RWPE2 (cell line): ENCODE measurements around the gene PPP6R3.
A peak's percentile ranks its signal among the peaks of the same experiment; 100 is the strongest.
"Not testable (repeated sequence)": the region's sequence is repeated elsewhere in the genome, so short reads cannot be mapped to it uniquely, and the experiment has no call there.

ENCODE experiments used
- ATAC-seq: fragments of 200-7000 bp; cut with Tn5 transposase; 3 replicates; pipeline ENCODE4 v1.9.1; 2021; ENCODE audit warnings: low read depth
- DNase-seq: peaks from one replicate; pipeline ENCODE4 v3.0.0-alpha.2; 2020; ENCODE audit warnings: low spot score
- H3K27ac ChIP-seq: fragments of 450-650 bp; 2 replicates; pipeline ENCODE4 v1.5.1; 2017; ENCODE audit warnings: mild to moderate bottlenecking; ENCODE audit not compliant: poor library complexity, severe bottlenecking
- H3K27me3 ChIP-seq: fragments of 250-450 bp; sonication (Bioruptor Pico); 2 replicates; pipeline ENCODE4 v1.5.1; 2021; ENCODE audit warnings: mild to moderate bottlenecking, moderate library complexity; ENCODE audit not compliant: insufficient read depth, poor library complexity, severe bottlenecking
- H3K36me3 ChIP-seq: fragments of 250-450 bp; sonication (Bioruptor Pico); 2 replicates; pipeline ENCODE4 v1.5.1; 2020; ENCODE audit warnings: low read depth, mild to moderate bottlenecking, moderate library complexity
- H3K4me1 ChIP-seq: fragments of 250-450 bp; sonication (Bioruptor Pico); 2 replicates; pipeline ENCODE4 v1.5.1; 2021; ENCODE audit warnings: mild to moderate bottlenecking, moderate library complexity; ENCODE audit not compliant: insufficient read depth, poor library complexity, severe bottlenecking
- H3K4me3 ChIP-seq: fragments of 250-450 bp; sonication (Bioruptor Pico); 2 replicates; pipeline ENCODE4 v1.5.1; 2021; ENCODE audit warnings: mild to moderate bottlenecking, moderate library complexity; ENCODE audit not compliant: severe bottlenecking
- H3K9me3 ChIP-seq: fragments of 250-450 bp; sonication (Bioruptor Pico); 2 replicates; pipeline ENCODE4 v1.5.1; 2021; ENCODE audit warnings: mild to moderate bottlenecking, moderate library complexity; ENCODE audit not compliant: severe bottlenecking
- CTCF ChIP-seq: fragments of 450-650 bp; IDR thresholded peaks from one replicate; pipeline ENCODE4 v1.5.1; 2017; ENCODE audit warnings: mild to moderate bottlenecking, moderate library complexity; ENCODE audit not compliant: poor library complexity, severe bottlenecking

The PPP6R3 gene

GRCh38 chr11:68457216-68457897 lies 3.2 kb upstream of the PPP6R3 start:
- Histone ChIP-seq H3K27me3 (no peaks in the 10 kb centered on the region), H3K4me1 (no peaks in the 10 kb centered on the region), H3K4me3 (no peak overlapping the region), H3K9me3 (no peaks in the 10 kb centered on the region), H3K36me3 (peaks cover 11% of the 10 kb centered on the region), H3K27ac (no peak overlapping the region)
- DNase-seq (no peak), ATAC-seq (no peak)
- TF ChIP-seq CTCF, result no peak

- DNase-seq (no peak), ATAC-seq (no peak)
- H3K4me3 ChIP-seq, result no peak overlapping the region
- H3K36me3 ChIP-seq, result peaks cover 13% of the 10 kb centered on the region
- H3K27me3 ChIP-seq, result no peaks in the 10 kb centered on the region
- no peak for TF ChIP-seq CTCF
- H3K9me3 ChIP-seq, result no peaks in the 10 kb centered on the region
- no peaks in the 10 kb centered on the region for H3K4me1 ChIP-seq
- no peak overlapping the region for H3K27ac ChIP-seq
These were observed 2.7 kb upstream of the PPP6R3 start for GRCh38 chr11:68457898-68458249.

GRCh38 chr11:68458340-68458739 lies 2.2 kb upstream of the PPP6R3 start:
- ATAC-seq, H3K27me3 ChIP-seq, H3K27ac ChIP-seq, H3K9me3 ChIP-seq, H3K4me3 ChIP-seq, H3K4me1 ChIP-seq, DNase-seq: not testable (repeated sequence)
- peaks cover 14% of the 10 kb centered on the region for H3K36me3 ChIP-seq

GRCh38 chr11:68459886-68460740 lies 439 bp upstream of the PPP6R3 start:
- Histone ChIP-seq H3K4me1 (no peaks in the 10 kb centered on the region), H3K27ac (peak overlapping the region; percentile 76), H3K4me3 (peak overlapping the region; percentile 99), H3K27me3 (no peaks in the 10 kb centered on the region), H3K9me3 (no peaks in the 10 kb centered on the region), H3K36me3 (peaks cover 28% of the 10 kb centered on the region)
- peak; percentile 87 for ATAC-seq
- DNase-seq, result peak; percentile 98
- no peak for TF ChIP-seq CTCF

- H3K4me3 ChIP-seq, result peak overlapping the region; percentile 99
- no peaks in the 10 kb centered on the region for H3K27me3 ChIP-seq
- peak overlapping the region; percentile 76 for H3K27ac ChIP-seq
- TF ChIP-seq CTCF, result no peak
- H3K36me3 ChIP-seq, result peaks cover 29% of the 10 kb centered on the region
- ATAC-seq (no peak), DNase-seq (no peak)
- no peaks in the 10 kb centered on the region for H3K4me1 ChIP-seq
- H3K9me3 ChIP-seq, result no peaks in the 10 kb centered on the region
These were observed 994 bp downstream of the PPP6R3 start for GRCh38 chr11:68461575-68461917.
